C4-2B (cell line): ENCODE results near the gene SETBP1.

Source experiments
- H3K27ac ChIP-seq: fragments of 450-650 bp; 2 replicates; pipeline ENCODE4 v1.5.1; 2017
- ZFX ChIP-seq: fragments of 450-650 bp; IDR thresholded peaks from 2 replicates; pipeline ENCODE4 v1.6.1; 2017
- TF ChIP-seq, protein P1 (sequence below): fragments of 450-650 bp; conservative IDR thresholded peaks from 2 replicates; pipeline ENCODE4 v1.5.1; 2017; ENCODE audit warnings: mild to moderate bottlenecking

SETBP1 gene

DNA sequence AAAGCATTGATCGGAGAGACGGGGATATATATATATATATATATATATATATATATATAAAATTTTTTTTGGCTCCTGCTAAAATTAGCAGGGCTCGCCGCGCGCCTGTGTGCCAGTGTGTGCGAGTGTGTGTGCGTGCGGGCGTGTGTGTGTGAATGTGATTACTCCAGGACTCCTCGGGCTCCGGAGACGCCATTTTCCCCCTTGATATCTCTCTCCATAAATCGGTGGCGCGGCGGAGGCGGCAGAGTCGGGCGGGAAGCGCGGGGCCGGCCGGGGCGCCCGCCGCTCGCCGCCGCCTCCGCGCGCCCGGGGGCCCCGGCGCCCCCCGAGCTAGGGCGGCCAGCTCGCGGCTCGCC, 795 bp upstream of the SETBP1 start:
- H3K27ac ChIP-seq, result peak overlapping the region; percentile 74
- TF ChIP-seq, protein P1, sequence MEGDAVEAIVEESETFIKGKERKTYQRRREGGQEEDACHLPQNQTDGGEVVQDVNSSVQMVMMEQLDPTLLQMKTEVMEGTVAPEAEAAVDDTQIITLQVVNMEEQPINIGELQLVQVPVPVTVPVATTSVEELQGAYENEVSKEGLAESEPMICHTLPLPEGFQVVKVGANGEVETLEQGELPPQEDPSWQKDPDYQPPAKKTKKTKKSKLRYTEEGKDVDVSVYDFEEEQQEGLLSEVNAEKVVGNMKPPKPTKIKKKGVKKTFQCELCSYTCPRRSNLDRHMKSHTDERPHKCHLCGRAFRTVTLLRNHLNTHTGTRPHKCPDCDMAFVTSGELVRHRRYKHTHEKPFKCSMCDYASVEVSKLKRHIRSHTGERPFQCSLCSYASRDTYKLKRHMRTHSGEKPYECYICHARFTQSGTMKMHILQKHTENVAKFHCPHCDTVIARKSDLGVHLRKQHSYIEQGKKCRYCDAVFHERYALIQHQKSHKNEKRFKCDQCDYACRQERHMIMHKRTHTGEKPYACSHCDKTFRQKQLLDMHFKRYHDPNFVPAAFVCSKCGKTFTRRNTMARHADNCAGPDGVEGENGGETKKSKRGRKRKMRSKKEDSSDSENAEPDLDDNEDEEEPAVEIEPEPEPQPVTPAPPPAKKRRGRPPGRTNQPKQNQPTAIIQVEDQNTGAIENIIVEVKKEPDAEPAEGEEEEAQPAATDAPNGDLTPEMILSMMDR, result no peak
- TF ChIP-seq ZFX, result no peak

DNA sequence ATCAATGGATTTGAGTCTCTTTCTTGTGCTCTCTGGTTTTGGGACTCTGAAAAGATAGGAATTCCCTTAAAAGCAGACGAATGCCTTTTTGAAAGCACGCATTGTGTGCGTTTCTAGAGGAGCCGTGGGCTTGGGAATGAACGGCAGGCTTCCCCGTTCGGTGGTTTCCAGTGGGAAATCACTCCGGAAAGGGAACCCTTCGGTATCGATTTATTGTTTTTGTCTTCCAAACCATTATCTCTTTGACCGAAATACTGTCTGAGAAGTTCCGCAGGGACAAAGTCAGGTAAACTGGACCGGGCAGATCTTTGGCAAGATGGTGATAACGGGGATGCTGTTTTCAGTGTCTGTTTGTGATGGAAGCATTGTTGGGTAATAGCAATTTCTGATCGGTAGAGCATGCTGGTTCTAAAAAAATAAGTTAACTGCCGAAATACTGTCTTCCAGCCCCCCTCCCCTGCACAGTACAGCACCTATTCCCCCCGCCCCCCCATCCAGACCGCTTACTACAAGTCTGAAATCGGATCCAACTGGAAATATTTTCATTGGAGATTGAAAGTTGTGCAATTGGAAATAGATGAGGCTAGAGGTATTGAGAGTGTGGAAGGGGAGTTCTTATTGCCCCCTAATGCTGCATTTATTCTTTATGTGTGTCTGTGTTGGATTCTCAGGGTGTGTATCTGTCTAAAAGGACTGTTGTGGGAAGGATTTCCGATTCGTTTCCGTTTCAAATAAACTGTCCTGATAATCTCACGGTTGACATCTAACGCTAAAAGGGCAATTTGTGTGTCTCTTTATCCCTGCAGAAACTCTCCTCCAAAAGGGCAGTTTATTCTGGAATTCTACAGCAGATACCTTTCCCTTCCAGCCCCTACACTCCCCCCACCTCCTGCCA, 635 bp downstream of the SETBP1 start:
- peak overlapping the region; percentile 74; the same call in 1 of the 2 replicates for H3K27ac ChIP-seq
- no peak for TF ChIP-seq ZFX
- TF ChIP-seq, protein P1, result no peak

DNA sequence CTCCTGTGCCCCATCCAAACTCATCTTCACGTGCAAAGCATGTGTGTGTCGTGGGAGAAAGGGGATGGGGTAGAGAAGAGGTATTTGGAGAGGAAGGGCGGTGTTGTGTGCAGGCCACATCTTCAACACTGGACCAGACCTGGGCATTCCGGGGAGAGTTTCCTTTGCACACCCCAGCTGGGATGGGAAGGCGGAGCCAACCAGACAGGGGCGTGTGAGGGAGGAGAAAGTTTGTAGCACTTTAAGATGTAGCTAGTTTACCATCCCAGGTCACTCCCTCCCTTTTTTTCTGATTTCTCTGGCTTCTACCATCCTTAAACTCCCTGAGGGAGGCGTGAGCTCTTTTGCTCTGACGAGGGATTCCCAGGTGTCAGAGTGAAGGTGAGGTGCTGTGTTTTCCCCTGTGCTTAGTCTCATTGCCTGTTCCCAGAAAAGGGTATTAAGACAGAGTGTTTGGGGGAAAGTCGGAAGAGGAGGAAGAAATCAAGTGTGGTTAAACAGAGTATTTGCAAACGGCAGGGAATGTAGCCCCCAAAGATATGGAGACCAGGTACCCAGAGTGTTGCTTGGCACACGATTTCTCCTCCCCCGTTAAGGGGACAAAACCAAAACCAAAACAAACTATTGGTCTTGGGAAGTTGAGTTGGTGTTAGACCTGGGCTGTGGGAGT, 1.6 kb downstream of the SETBP1 start:
- TF ChIP-seq, protein P1, result no peak
- TF ChIP-seq ZFX, result no peak
- H3K27ac ChIP-seq, result peak overlapping the region; percentile 22

DNA sequence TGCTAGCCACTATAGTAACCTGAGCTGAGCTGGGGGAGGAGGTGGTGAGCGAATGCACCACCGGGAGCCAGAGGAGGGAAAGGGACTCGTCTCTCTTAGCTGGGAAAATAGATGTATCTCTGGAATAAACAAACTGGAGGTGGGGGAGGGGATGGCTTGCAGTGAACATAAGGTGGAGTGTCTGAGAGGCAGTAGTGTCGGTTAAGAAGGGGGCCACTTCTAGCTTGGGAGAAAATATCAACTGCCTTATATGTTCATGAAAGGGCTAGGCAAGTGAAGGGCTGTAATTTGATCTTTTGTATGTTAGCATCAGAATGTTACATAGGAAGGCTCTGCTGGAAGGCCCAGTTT, 2.2 kb downstream of the SETBP1 start:
- TF ChIP-seq, protein P1, result no peak
- no peak for TF ChIP-seq ZFX
- peak overlapping the region; percentile 22 for H3K27ac ChIP-seq

DNA sequence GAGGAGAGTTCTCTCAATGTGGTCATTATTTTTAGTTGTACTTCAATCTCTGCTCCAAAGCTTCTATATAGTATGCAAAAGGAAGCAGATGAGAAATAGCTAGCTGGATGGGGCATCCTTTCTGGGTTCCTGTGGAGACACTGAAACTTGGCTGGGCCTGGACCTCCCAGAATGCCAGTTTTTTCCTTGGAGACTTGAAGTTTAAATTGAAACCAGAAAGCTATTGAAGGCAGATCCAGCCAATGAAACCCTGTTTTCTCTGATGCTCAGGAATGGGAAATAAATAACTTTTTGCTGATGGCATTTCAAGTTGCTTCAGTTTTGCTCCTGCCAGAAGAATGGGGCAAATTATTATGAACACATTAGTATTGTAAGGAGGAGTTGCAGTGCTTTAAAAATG, 2.9 kb downstream of the SETBP1 start:
- no peak for TF ChIP-seq ZFX
- TF ChIP-seq, protein P1, result no peak
- no peak overlapping the region for H3K27ac ChIP-seq

DNA sequence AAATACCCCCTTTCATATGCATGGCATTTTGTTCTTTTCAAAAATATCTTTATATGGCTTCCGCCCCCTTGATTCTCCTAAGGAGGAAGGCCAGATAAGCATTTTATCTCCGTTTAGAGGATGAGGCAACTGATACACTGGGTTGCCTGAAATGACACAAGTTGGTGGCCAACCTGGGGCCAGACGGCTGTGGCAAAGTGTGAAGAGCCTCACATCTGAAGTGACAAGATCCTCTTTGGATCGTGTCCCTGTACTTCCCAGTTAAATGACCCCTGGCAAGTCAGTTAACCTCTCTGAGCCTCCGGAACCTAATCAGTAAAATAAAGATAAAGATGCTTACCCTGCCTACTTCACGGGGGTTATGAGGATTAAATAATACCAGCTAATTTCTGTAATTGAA, 4.6 kb downstream of the SETBP1 start:
- TF ChIP-seq, protein P1, result no peak
- TF ChIP-seq ZFX, result no peak

DNA sequence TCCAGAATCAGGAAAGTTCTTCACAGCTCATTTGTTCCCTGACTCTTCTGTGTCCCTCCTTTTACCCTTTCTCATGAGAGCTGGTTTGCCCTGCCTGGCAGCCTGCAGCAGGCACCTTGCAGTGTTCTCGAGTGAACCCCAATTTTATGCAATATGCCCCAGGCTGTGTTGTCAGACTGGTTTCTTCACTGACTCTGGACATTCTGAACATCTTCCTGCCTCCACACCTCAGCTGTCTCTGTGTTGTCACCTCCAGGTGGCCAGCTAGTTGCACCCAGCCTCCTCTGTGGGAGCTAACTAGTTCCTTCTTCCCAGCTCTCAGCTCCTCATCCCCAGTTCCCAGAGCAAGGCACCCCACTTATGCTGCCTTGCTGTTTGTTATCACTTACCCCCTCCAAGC, 5.5 kb downstream of the SETBP1 start:
- TF ChIP-seq ZFX, result no peak
- H3K27ac ChIP-seq, result no peak overlapping the region

More for the DNA sequence above, 4.6 kb downstream of the SETBP1 start:
- no peak overlapping the region for H3K27ac ChIP-seq
